Measurements from ENCODE around the gene MAPK6.
"Not testable (repeated sequence)": the region's sequence is repeated elsewhere in the genome, so short reads cannot be mapped to it uniquely, and the experiment has no call there.

The MAPK6 gene

DNA sequence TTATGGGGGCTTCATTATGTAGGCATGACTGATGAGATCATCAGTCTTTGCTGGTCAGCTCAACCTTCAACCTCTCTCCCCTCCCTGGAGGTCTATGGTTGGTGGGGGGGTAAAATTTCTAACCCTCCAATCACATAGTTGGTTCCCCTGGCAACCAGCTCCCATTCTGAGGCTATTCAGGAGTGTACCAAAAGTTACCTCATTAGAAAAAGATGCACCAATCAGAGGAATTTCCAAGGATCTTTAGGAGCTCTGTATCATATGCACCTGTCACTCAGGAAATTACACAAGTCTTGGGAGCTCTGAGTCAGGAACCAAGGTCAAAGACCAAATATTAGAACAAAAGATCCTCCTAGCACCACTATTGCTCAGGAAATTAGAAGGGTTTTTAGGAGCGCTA, 26.1 kb upstream of the MAPK6 start:
- H3K27me3 ChIP-seq (ENCODE audit: control insufficient read depth in 1 of 2, insufficient read depth in 2 of 2, low read length in 2 of 2), result no peaks in the 10 kb centered on the region
- H3K36me3 ChIP-seq (ENCODE audit: control insufficient read depth in 2 of 2, insufficient read depth in 2 of 2, low read length in 2 of 2), result no peaks in the 10 kb centered on the region
- no peaks in the 10 kb centered on the region for H3K4me1 ChIP-seq (ENCODE audit: control insufficient read depth, insufficient read depth, low read length)
- H3K9ac ChIP-seq (ENCODE audit: low read length in 2 of 2), result no peak overlapping the region
- H3K27ac ChIP-seq (ENCODE audit: low read length), result no peak overlapping the region
- H3K9me3 ChIP-seq (ENCODE audit: control insufficient read depth in 2 of 2, low read length in 2 of 2), result no peaks in the 10 kb centered on the region
- H3K4me3 ChIP-seq (ENCODE audit: low read length in 2 of 2), result no peak overlapping the region

GRCh38 chr15:52002351-52002750, 16.7 kb upstream of the MAPK6 start:
- no peaks in the 10 kb centered on the region for H3K9me3 ChIP-seq (ENCODE audit: control insufficient read depth in 2 of 2, low read length in 2 of 2)
- no peaks in the 10 kb centered on the region for H3K4me1 ChIP-seq (ENCODE audit: control insufficient read depth, insufficient read depth, low read length)
- no peaks in the 10 kb centered on the region for H3K36me3 ChIP-seq (ENCODE audit: control insufficient read depth in 2 of 2, insufficient read depth in 2 of 2, low read length in 2 of 2)
- H3K4me3 ChIP-seq (ENCODE audit: low read length in 2 of 2), result no peak overlapping the region
- H3K9ac ChIP-seq (ENCODE audit: low read length in 2 of 2), result no peak overlapping the region
- H3K27ac ChIP-seq (ENCODE audit: low read length), result no peak overlapping the region
- H3K27me3 ChIP-seq (ENCODE audit: control insufficient read depth in 1 of 2, insufficient read depth in 2 of 2, low read length in 2 of 2), result no peaks in the 10 kb centered on the region

DNA sequence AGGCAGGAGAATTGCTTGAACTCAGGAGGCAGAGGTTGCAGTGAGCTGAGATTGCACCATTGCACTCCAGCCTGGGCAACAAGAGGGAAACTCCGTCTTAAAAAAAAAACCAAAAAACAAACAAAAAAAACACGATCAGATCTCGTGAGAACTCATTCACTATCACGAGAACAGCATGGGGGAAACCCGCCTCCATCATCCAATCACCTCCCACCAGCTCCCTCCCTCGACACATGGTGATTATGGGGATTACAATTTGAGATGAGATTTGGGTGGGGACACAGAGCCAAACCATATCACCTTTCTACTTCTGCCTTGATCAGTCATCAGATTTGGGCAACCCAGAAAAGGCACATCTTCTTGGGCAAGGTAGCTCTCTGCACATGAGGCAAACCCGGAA, 15.9 kb upstream of the MAPK6 start:
- not testable (repeated sequence) for H3K27ac ChIP-seq (ENCODE audit: low read length); H3K36me3 ChIP-seq (ENCODE audit: control insufficient read depth in 2 of 2, insufficient read depth in 2 of 2, low read length in 2 of 2); H3K4me3 ChIP-seq (ENCODE audit: low read length in 2 of 2); H3K27me3 ChIP-seq (ENCODE audit: control insufficient read depth in 1 of 2, insufficient read depth in 2 of 2, low read length in 2 of 2); H3K4me1 ChIP-seq (ENCODE audit: control insufficient read depth, insufficient read depth, low read length); H3K9ac ChIP-seq (ENCODE audit: low read length in 2 of 2); H3K9me3 ChIP-seq (ENCODE audit: control insufficient read depth in 2 of 2, low read length in 2 of 2)

DNA sequence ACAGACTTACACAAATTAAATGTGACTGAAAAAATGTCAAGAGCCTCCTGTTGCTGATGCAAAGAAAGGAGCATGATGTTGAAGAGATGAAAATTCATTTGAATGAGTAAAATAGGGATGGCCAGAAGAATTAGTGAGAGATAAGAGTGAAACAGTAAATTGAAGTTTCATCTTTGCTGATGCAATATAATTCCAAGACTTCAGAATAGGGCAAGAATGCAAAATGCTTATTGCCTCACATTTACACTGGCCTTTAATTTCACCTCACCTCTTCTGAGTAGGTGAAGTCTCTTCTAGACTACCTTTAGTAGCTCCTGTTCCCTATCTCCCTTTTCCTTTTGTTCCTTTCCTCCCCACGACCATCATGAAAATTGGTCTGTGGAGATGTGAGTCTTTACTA, 15.3 kb upstream of the MAPK6 start:
- H3K9me3 ChIP-seq (ENCODE audit: control insufficient read depth in 2 of 2, low read length in 2 of 2), result no peaks in the 10 kb centered on the region
- no peaks in the 10 kb centered on the region for H3K36me3 ChIP-seq (ENCODE audit: control insufficient read depth in 2 of 2, insufficient read depth in 2 of 2, low read length in 2 of 2)

DNA sequence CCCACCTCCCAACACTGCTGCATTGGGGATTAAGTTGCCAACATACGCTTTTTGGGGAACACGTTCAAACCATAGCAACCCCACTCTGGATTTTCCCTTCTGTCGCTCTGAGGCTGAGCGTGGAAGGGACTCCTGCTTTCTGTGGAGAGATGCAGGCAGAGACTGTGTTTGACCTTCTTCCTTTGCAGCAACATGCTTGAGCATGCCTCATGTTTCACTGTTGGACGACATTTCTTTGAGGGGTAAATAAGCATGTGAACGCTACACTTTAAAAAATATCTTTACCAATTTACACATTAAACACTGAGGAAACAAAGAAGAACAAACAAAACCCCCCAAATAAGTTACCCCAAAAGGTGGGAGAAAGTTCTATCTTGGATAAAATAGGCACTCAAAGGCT, 14.2 kb upstream of the MAPK6 start:
- no peaks in the 10 kb centered on the region for H3K4me1 ChIP-seq (ENCODE audit: control insufficient read depth, insufficient read depth, low read length)
- no peaks in the 10 kb centered on the region for H3K36me3 ChIP-seq (ENCODE audit: control insufficient read depth in 2 of 2, insufficient read depth in 2 of 2, low read length in 2 of 2)
- H3K27ac ChIP-seq (ENCODE audit: low read length), result no peak overlapping the region
- H3K4me3 ChIP-seq (ENCODE audit: low read length in 2 of 2), result no peak overlapping the region
- H3K9ac ChIP-seq (ENCODE audit: low read length in 2 of 2), result no peak overlapping the region
- no peaks in the 10 kb centered on the region for H3K27me3 ChIP-seq (ENCODE audit: control insufficient read depth in 1 of 2, insufficient read depth in 2 of 2, low read length in 2 of 2)
- H3K9me3 ChIP-seq (ENCODE audit: control insufficient read depth in 2 of 2, low read length in 2 of 2), result no peaks in the 10 kb centered on the region

More for the DNA sequence above, 15.3 kb upstream of the MAPK6 start:
- no peaks in the 10 kb centered on the region for H3K4me1 ChIP-seq (ENCODE audit: control insufficient read depth, insufficient read depth, low read length)
- no peak overlapping the region for H3K27ac ChIP-seq (ENCODE audit: low read length)
- H3K27me3 ChIP-seq (ENCODE audit: control insufficient read depth in 1 of 2, insufficient read depth in 2 of 2, low read length in 2 of 2), result no peaks in the 10 kb centered on the region
- H3K9ac ChIP-seq (ENCODE audit: low read length in 2 of 2), result no peak overlapping the region
- no peak overlapping the region for H3K4me3 ChIP-seq (ENCODE audit: low read length in 2 of 2)

GRCh38 chr15:52005748-52006701, 13.0 kb upstream of the MAPK6 start:
- H3K4me1 ChIP-seq (ENCODE audit: control insufficient read depth, insufficient read depth, low read length), result no peaks in the 10 kb centered on the region
- no peaks in the 10 kb centered on the region for H3K27me3 ChIP-seq (ENCODE audit: control insufficient read depth in 1 of 2, insufficient read depth in 2 of 2, low read length in 2 of 2)
- H3K4me3 ChIP-seq (ENCODE audit: low read length in 2 of 2), result no peak overlapping the region
- no peaks in the 10 kb centered on the region for H3K36me3 ChIP-seq (ENCODE audit: control insufficient read depth in 2 of 2, insufficient read depth in 2 of 2, low read length in 2 of 2)
- H3K9ac ChIP-seq (ENCODE audit: low read length in 2 of 2), result no peak overlapping the region
- H3K9me3 ChIP-seq (ENCODE audit: control insufficient read depth in 2 of 2, low read length in 2 of 2), result no peaks in the 10 kb centered on the region
- H3K27ac ChIP-seq (ENCODE audit: low read length), result no peak overlapping the region

DNA sequence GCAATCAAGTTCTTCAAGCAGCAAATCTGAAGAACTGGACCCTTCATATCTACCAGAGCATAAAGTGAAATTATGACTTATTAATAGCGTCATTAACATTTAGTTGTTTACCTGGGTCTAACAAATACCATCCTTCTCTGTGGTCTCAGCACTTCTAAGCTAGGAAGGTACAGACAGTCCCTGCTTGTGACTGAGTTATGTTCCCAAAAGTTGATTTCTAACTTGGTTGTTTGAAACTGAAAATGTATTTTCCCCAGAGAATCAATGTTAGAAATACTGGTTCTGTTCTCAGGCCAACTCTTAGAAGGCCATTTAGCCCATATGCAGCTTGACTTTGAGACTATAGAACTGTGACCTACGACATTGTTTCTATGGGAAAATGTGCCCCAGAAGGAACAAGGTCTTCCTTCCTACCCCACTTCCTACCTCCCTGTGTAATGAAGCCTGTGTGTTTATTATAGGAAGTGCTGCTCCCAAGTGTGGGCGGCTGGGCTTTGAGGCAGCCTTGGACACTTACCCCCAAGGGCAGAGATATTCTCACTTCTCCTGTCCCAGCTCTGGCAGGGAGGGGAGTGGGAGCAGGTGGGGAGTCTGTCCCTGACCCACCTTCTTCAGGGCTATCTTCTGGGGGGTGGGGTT, 12.2 kb upstream of the MAPK6 start:
- Histone ChIP-seq H3K9me3 (ENCODE audit: control insufficient read depth in 2 of 2, low read length in 2 of 2) (no peaks in the 10 kb centered on the region), H3K36me3 (ENCODE audit: control insufficient read depth in 2 of 2, insufficient read depth in 2 of 2, low read length in 2 of 2) (no peaks in the 10 kb centered on the region), H3K4me3 (ENCODE audit: low read length in 2 of 2) (no peak overlapping the region), H3K9ac (ENCODE audit: low read length in 2 of 2) (no peak overlapping the region), H3K4me1 (ENCODE audit: control insufficient read depth, insufficient read depth, low read length) (peaks cover 2% of the 10 kb centered on the region), H3K27ac (ENCODE audit: low read length) (no peak overlapping the region), H3K27me3 (ENCODE audit: control insufficient read depth in 1 of 2, insufficient read depth in 2 of 2, low read length in 2 of 2) (no peaks in the 10 kb centered on the region)

DNA sequence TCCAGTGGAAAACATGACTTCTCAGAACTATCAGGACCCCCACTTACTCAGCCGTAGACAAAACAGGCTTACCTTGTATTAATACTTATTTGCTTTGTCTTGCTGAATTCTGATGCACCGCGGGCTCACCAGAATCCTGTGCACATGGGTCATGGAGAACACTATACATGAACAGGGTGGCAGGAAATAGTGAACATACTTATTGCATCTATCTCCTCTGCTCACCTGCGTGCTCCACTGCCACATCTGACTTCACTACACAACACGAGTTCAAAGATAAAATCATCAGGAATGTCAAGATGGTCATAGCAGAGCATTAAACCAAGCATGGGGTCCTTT, 10.7 kb upstream of the MAPK6 start:
- H3K4me1 ChIP-seq (ENCODE audit: control insufficient read depth, insufficient read depth, low read length), result peaks cover 8% of the 10 kb centered on the region
- no peak overlapping the region for H3K27ac ChIP-seq (ENCODE audit: low read length)
- no peaks in the 10 kb centered on the region for H3K27me3 ChIP-seq (ENCODE audit: control insufficient read depth in 1 of 2, insufficient read depth in 2 of 2, low read length in 2 of 2)
- H3K36me3 ChIP-seq (ENCODE audit: control insufficient read depth in 2 of 2, insufficient read depth in 2 of 2, low read length in 2 of 2), result no peaks in the 10 kb centered on the region
- no peaks in the 10 kb centered on the region for H3K9me3 ChIP-seq (ENCODE audit: control insufficient read depth in 2 of 2, low read length in 2 of 2)
- no peak overlapping the region for H3K9ac ChIP-seq (ENCODE audit: low read length in 2 of 2)
- H3K4me3 ChIP-seq (ENCODE audit: low read length in 2 of 2), result no peak overlapping the region

DNA sequence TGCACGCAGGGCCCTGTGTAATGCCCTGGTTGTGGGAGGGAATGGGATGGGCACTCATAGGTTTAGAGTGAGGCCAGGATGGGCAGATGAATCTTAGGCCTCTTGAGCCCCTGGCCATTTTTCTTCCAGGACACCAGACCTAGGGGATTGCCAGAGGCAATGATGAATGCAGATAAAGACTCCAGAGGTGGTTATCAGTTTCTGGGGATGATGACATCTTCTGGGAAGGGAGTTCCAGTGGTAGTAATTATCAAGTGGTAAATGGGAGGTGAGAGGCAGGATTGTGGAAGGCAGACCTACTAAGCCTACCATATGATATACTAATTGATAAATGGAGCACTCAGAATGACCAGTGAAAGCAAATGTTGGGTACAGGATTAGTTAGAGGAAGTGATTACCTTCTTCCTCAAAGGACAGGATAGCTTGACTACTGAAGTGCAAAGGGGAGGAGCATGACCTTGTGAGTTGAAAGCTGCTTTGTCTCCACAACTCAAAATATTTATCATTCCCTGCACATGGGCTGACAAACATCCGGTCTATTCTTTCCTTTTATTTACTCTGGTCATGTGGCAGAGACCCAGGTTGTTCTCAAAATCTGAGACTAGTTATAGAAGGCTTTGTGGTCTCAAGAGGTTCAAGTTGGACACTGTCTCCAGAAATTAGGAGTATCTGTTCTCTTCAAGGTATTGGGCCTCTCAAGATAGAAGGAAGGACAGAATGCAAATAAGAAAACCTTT, 10.2 kb upstream of the MAPK6 start:
- Histone ChIP-seq H3K9ac (ENCODE audit: low read length in 2 of 2) (no peak overlapping the region), H3K4me3 (ENCODE audit: low read length in 2 of 2) (no peak overlapping the region), H3K27ac (ENCODE audit: low read length) (no peak overlapping the region), H3K4me1 (ENCODE audit: control insufficient read depth, insufficient read depth, low read length) (peaks cover 8% of the 10 kb centered on the region), H3K9me3 (ENCODE audit: control insufficient read depth in 2 of 2, low read length in 2 of 2) (no peaks in the 10 kb centered on the region), H3K27me3 (ENCODE audit: control insufficient read depth in 1 of 2, insufficient read depth in 2 of 2, low read length in 2 of 2) (no peaks in the 10 kb centered on the region), H3K36me3 (ENCODE audit: control insufficient read depth in 2 of 2, insufficient read depth in 2 of 2, low read length in 2 of 2) (no peaks in the 10 kb centered on the region)

- Histone ChIP-seq H3K27me3 (ENCODE audit: control insufficient read depth in 1 of 2, insufficient read depth in 2 of 2, low read length in 2 of 2) (no peaks in the 10 kb centered on the region), H3K4me3 (ENCODE audit: low read length in 2 of 2) (no peak overlapping the region), H3K27ac (ENCODE audit: low read length) (no peak overlapping the region), H3K9ac (ENCODE audit: low read length in 2 of 2) (no peak overlapping the region), H3K36me3 (ENCODE audit: control insufficient read depth in 2 of 2, insufficient read depth in 2 of 2, low read length in 2 of 2) (no peaks in the 10 kb centered on the region), H3K4me1 (ENCODE audit: control insufficient read depth, insufficient read depth, low read length) (peaks cover 8% of the 10 kb centered on the region), H3K9me3 (ENCODE audit: control insufficient read depth in 2 of 2, low read length in 2 of 2) (no peaks in the 10 kb centered on the region)
Observed at GRCh38 chr15:52010633-52011595, 8.1 kb upstream of the MAPK6 start.
